HCT116 (cell line): Measurements from ENCODE around the gene INPP5F. TPM values are rescaled to one million over a fixed set of nuclear protein-coding genes. Genes with fewer than 3 reads are reported as not detected.

Experiments used
- ATAC-seq: fragments of 200-7000 bp; cut with Tn5 transposase; 2 replicates; pipeline ENCODE4 v1.9.1; 2020; ENCODE audit warnings: mild to moderate bottlenecking, moderate library complexity
- BruUV-seq: library from RNA; stranded (reverse); fragments of 400-500 nt; replicated peaks from 2 replicates; lab custom pipeline; 2021; lab: Mats Ljungman, UMichigan
- CTCF ChIA-PET: fragments of 300-600 bp; sonication (Branson Sonifier 250); formaldehyde crosslinking; loops from one replicate; lab custom pipeline; 2021; ENCODE audit warnings: antibody characterized with exemption; lab: Charles Lee
- POLR2A ChIA-PET: fragments of 300-600, 350-600 bp; sonication (Branson Sonifier 250); formaldehyde crosslinking; loops from one replicate; lab custom pipeline; 2021; ENCODE audit warnings: antibody characterized with exemption; lab: Charles Lee
- RAD21 ChIA-PET, 2 experiments: fragments of 300-600 bp; sonication (Branson Sonifier 250); formaldehyde crosslinking; loops; one replicate each; lab custom pipeline; 2023; ENCODE audit warnings: low total read pairs in 2 of 2; ENCODE audit not compliant: uncharacterized antibody in 2 of 2, unreplicated experiment in 2 of 2, low non-redundant PET in 1 of 2; lab: Charles Lee
- DNase-seq: peaks from one replicate; pipeline ENCODE4 v3.0.0-alpha.2; 2010; ENCODE audit warnings: low read depth, low spot score
- H2AFZ ChIP-seq: fragments of 200-600 bp; shearing (Covaris generic), sonication (generic); 2 replicates; pipeline ENCODE4 v1.6.1; 2017; ENCODE audit warnings: low read depth, mixed run types, mixed read lengths, antibody characterized with exemption, low read length; ENCODE audit not compliant: poor library complexity, severe bottlenecking
- H3K27ac ChIP-seq: 2 replicates; pipeline ENCODE4 v1.5.1; 2012; ENCODE audit warnings: low read depth, low read length
- H3K27me3 ChIP-seq: fragments of 200-600 bp; sonication (generic); 2 replicates; pipeline ENCODE4 v1.6.1; 2016; ENCODE audit warnings: mixed run types, low read length, mixed read lengths; ENCODE audit not compliant: insufficient read depth
- H3K36me3 ChIP-seq, 2 experiments: fragments of 200-500 bp in 1 of 2; fragments of 200-600 bp in 1 of 2; sonication (Bioruptor generic) in 1 of 2; sonication (generic) in 1 of 2; 2 replicates each; pipeline versions ENCODE4 v1.5.1 to v1.6.1; 2014 to 2016; ENCODE audit warnings: low read length in 2 of 2, inconsistent platforms in 1 of 2, mixed read lengths in 1 of 2, mixed run types in 1 of 2; ENCODE audit not compliant: insufficient read depth in 2 of 2, control insufficient read depth in 1 of 2
- H3K4me1 ChIP-seq, 2 experiments: fragments of 200-600 bp in 1 of 2; sonication (generic) in 1 of 2; 2 replicates each; pipeline versions ENCODE4 v1.5.1 to v1.6.1; 2012 to 2017; ENCODE audit warnings: low read length in 2 of 2, inconsistent platforms in 1 of 2, mild to moderate bottlenecking in 1 of 2, mixed read lengths in 1 of 2, mixed run types in 1 of 2, moderate library complexity in 1 of 2; ENCODE audit not compliant: insufficient read depth in 2 of 2, control insufficient read depth in 1 of 2
- H3K4me2 ChIP-seq: fragments of 200-600 bp; sonication (generic); 2 replicates; pipeline ENCODE4 v1.6.1; 2017; ENCODE audit warnings: mixed run types, low read length, mixed read lengths
- H3K4me3 ChIP-seq, 2 experiments: fragments of 200-600 bp in 1 of 2; sonication (generic) in 1 of 2; replicated peaks in 1 of 2; 2 replicates each; pipeline ENCODE4 v1.5.1; 2011 to 2016; ENCODE audit warnings: low read length in 2 of 2, control low read depth in 1 of 2, low read depth in 1 of 2, mild to moderate bottlenecking in 1 of 2, mixed read lengths in 1 of 2, mixed run types in 1 of 2
- H3K79me2 ChIP-seq: fragments of 200-600 bp; sonication (generic); 2 replicates; pipeline ENCODE4 v1.6.1; 2017; ENCODE audit warnings: mild to moderate bottlenecking, mixed run types, low read length, moderate library complexity, mixed read lengths; ENCODE audit not compliant: insufficient read depth
- H3K9ac ChIP-seq: fragments of 200-600 bp; sonication (generic); 2 replicates; pipeline ENCODE4 v1.6.1; 2016; ENCODE audit warnings: low read length, mixed read lengths
- H3K9me2 ChIP-seq: fragments of 200-600 bp; sonication (generic), shearing (Covaris generic); 2 replicates; pipeline ENCODE4 v1.6.1; 2017; ENCODE audit warnings: mixed run types, mild to moderate bottlenecking, moderate library complexity; ENCODE audit not compliant: insufficient read depth
- H3K9me3 ChIP-seq, 2 experiments: fragments of 200-500 bp in 1 of 2; fragments of 200-600 bp in 1 of 2; sonication (Bioruptor generic) in 1 of 2; sonication (generic) in 1 of 2; 2 replicates each; pipeline ENCODE4 v1.6.1; 2014 to 2017; ENCODE audit warnings: low read length in 2 of 2, mixed read lengths in 2 of 2, inconsistent platforms in 1 of 2, low read depth in 1 of 2, mild to moderate bottlenecking in 1 of 2, mixed run types in 1 of 2, moderate library complexity in 1 of 2; ENCODE audit not compliant: control insufficient read depth in 1 of 2, insufficient read depth in 1 of 2
- H4K20me1 ChIP-seq: fragments of 200-600 bp; sonication (generic), shearing (Covaris generic); 2 replicates; pipeline ENCODE4 v1.6.1; 2017; ENCODE audit warnings: mixed run types, mild to moderate bottlenecking, moderate library complexity; ENCODE audit not compliant: insufficient read depth
- ATF3 ChIP-seq: IDR thresholded peaks from 2 replicates; pipeline ENCODE4 v1.6.1; 2012
- CBX3 ChIP-seq: IDR thresholded peaks from 2 replicates; pipeline ENCODE4 v1.6.1; 2012; ENCODE audit warnings: low read depth
- CEBPB ChIP-seq: IDR thresholded peaks from 2 replicates; pipeline ENCODE4 v1.6.1; 2012; ENCODE audit warnings: low read depth
- CTCF ChIP-seq, 3 experiments: fragments of 200-600 bp in 1 of 3; sonication (generic) in 1 of 3; IDR thresholded peaks in 2 of 3; conservative IDR thresholded peaks in 1 of 3; 2 replicates each; pipeline ENCODE4 v1.5.1; 2012 to 2017; ENCODE audit warnings: low read depth in 2 of 3, low read length in 2 of 3, antibody characterized with exemption in 1 of 3, borderline replicate concordance in 1 of 3, control low read depth in 1 of 3, mild to moderate bottlenecking in 1 of 3, mixed read lengths in 1 of 3, mixed run types in 1 of 3, moderate library complexity in 1 of 3; ENCODE audit not compliant: insufficient read depth in 1 of 3
- EGR1 ChIP-seq: IDR thresholded peaks from 2 replicates; pipeline ENCODE4 v1.6.1; 2012; ENCODE audit warnings: low read depth
- ELF1 ChIP-seq: IDR thresholded peaks from 2 replicates; pipeline ENCODE4 v1.6.1; 2012; ENCODE audit warnings: low read depth, borderline replicate concordance
- EZH2 ChIP-seq: fragments of 200-600 bp; sonication (generic); IDR thresholded peaks from 2 replicates; pipeline ENCODE4 v1.6.1; 2017; ENCODE audit warnings: antibody characterized with exemption, mixed run types
- EZH2phosphoT487 ChIP-seq: fragments of 200-600 bp; IDR thresholded peaks from 2 replicates; pipeline ENCODE4 v1.6.1; 2018; ENCODE audit warnings: antibody characterized with exemption, borderline replicate concordance
- JUND ChIP-seq: IDR thresholded peaks from 2 replicates; pipeline ENCODE4 v1.6.1; 2012
- MAX ChIP-seq: IDR thresholded peaks from 2 replicates; pipeline ENCODE4 v1.6.1; 2012
- POLR2AphosphoS5 ChIP-seq: IDR thresholded peaks from 2 replicates; pipeline ENCODE4 v1.6.1; 2011; ENCODE audit warnings: mild to moderate bottlenecking, low read depth, low read length, moderate library complexity
- RAD21 ChIP-seq: IDR thresholded peaks from 2 replicates; pipeline ENCODE4 v1.6.1; 2012; ENCODE audit warnings: low read depth, mild to moderate bottlenecking
- SP1 ChIP-seq: IDR thresholded peaks from 2 replicates; pipeline ENCODE4 v1.6.1; 2012; ENCODE audit warnings: low read depth
- SRF ChIP-seq: IDR thresholded peaks from 2 replicates; pipeline ENCODE4 v1.6.1; 2012; ENCODE audit warnings: low read depth
- TCF7L2 ChIP-seq: IDR thresholded peaks from 2 replicates; pipeline ENCODE4 v1.7.0; 2011; ENCODE audit warnings: borderline replicate concordance, inconsistent platforms; ENCODE audit not compliant: insufficient read depth, insufficient read length; ENCODE audit errors: extremely low read depth
- ZNF274 ChIP-seq: fragments of 200-500 bp; sonication (Bioruptor generic); IDR thresholded peaks from 2 replicates; pipeline ENCODE4 v1.6.1; 2014; ENCODE audit warnings: mild to moderate bottlenecking, low read depth, low read length, inconsistent platforms
- intact Hi-C: fragments of 100-400 bp; cut with micrococcal nuclease; formaldehyde crosslinking; loops from 2 replicates; pipeline ENCODE4 v1.10.0; 2022
- total RNA-seq: library from RNA; stranded (reverse); gene quantifications from one replicate; pipeline ENCODE4 v1.2.1, GENCODE V29; 2021; ENCODE audit not compliant: unreplicated experiment
- TF ChIP-seq, protein P1 (sequence below): IDR thresholded peaks from 2 replicates; pipeline ENCODE4 v1.6.1; 2011; ENCODE audit warnings: mild to moderate bottlenecking, low read length, moderate library complexity; ENCODE audit not compliant: insufficient replicate concordance; ENCODE audit errors: extremely low read depth

Gene INPP5F
- total RNA-seq, 1 experiment from 2014 or later, result 21.6 TPM

- H2AFZ ChIP-seq, result no peak overlapping the region
- no peaks in the 10 kb centered on the region for H3K4me1 ChIP-seq
- no peaks in the 10 kb centered on the region for H3K9me2 ChIP-seq
- H3K79me2 ChIP-seq, result no peaks in the 10 kb centered on the region
- no peak overlapping the region for H3K4me3 ChIP-seq
- DNase-seq (no peak), ATAC-seq (no peak)
- POLR2A ChIA-PET, result no interaction called here
- H3K27ac ChIP-seq, result no peak overlapping the region
- RAD21 ChIA-PET, result no interaction called here
- no peaks in the 10 kb centered on the region for H3K27me3 ChIP-seq
- no peaks in the 10 kb centered on the region for H3K36me3 ChIP-seq
- peaks cover 0 to 5% of the 10 kb centered on the region in 2 experiments; a peak in 1 of 4 replicates for H3K9me3 ChIP-seq
- CTCF ChIA-PET, result no interaction called here
- no peak overlapping the region for H3K9ac ChIP-seq
- TF ChIP-seq RAD21, result no peak
- intact Hi-C loops, result no loop called here
- no peaks in the 10 kb centered on the region for H4K20me1 ChIP-seq
- no peak overlapping the region for H3K4me2 ChIP-seq
- BruUV-seq, result no TSS peak
Observed at GRCh38 chr10:119694608-119695007, 31.2 kb upstream of the INPP5F start.

DNA sequence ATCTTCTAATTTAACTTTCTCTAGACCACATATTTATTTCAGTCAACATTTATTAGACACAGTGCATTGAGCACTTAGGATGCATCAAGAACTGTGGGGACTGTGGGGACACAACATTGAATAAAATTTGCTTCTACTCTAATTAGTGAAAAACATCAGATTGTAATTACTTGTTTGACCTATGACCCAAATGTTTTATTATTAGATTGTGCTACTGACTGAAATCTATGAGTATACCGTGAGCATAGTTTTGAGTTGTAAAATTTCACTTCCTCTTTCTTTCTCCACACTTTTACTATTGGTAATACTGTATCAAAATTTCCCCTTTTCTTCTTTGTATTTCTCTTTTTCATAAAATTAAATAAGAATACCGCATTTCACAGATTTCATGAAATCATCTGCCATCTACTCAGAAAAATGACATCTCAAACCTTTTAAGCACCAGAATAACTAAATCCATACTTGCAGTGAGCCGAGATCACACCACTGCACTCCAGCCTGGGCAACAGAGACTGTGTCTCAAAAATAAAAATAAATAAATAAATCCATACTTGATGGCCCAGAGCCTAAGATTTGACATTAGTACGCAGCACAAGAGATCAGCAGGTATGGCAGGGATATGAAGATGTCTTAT, 25.4 kb upstream of the INPP5F start:
- Histone ChIP-seq H4K20me1 (no peaks in the 10 kb centered on the region), H2AFZ (no peak overlapping the region), H3K4me1 (0 out of 4 replicates have a peak, but pooled peaks cover 0 to 4% of the 10 kb centered on the region in 2 experiments), H3K79me2 (no peaks in the 10 kb centered on the region), H3K4me2 (no peak overlapping the region), H3K4me3 (no peak overlapping the region), H3K36me3 (no peaks in the 10 kb centered on the region), H3K27me3 (no peaks in the 10 kb centered on the region), H3K9ac (no peak overlapping the region), H3K9me2 (no peaks in the 10 kb centered on the region), H3K27ac (no peak overlapping the region), H3K9me3 (peaks cover 0 to under 1% of the 10 kb centered on the region in 2 experiments; a peak in 1 of 4 replicates)
- ChIA-PET RAD21 (no interaction called here), POLR2A (no interaction called here), CTCF (no interaction called here)
- ATAC-seq (no peak), DNase-seq (no peak)
- BruUV-seq, result no TSS peak
- intact Hi-C loops, result no loop called here
- TF ChIP-seq ZNF274, result no peak
- no peak for TF ChIP-seq JUND
- no peak for TF ChIP-seq CTCF (IDR thresholded peaks at IDR 0.05 in 2 of 3, conservative IDR thresholded peaks at IDR 0.05 in 1 of 3; ENCODE audit: borderline replicate concordance in 1 of 3, insufficient read depth in 1 of 3, low read depth in 2 of 3, low read length in 2 of 3)
- TF ChIP-seq CEBPB, result no peak
- no peak for TF ChIP-seq EZH2phosphoT487
- no peak for TF ChIP-seq RAD21
- TF ChIP-seq, protein P1, sequence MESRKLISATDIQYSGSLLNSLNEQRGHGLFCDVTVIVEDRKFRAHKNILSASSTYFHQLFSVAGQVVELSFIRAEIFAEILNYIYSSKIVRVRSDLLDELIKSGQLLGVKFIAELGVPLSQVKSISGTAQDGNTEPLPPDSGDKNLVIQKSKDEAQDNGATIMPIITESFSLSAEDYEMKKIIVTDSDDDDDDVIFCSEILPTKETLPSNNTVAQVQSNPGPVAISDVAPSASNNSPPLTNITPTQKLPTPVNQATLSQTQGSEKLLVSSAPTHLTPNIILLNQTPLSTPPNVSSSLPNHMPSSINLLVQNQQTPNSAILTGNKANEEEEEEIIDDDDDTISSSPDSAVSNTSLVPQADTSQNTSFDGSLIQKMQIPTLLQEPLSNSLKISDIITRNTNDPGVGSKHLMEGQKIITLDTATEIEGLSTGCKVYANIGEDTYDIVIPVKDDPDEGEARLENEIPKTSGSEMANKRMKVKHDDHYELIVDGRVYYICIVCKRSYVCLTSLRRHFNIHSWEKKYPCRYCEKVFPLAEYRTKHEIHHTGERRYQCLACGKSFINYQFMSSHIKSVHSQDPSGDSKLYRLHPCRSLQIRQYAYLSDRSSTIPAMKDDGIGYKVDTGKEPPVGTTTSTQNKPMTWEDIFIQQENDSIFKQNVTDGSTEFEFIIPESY, result no peak
- no peak for TF ChIP-seq ATF3
- TF ChIP-seq CBX3, result no peak
- no peak for TF ChIP-seq POLR2AphosphoS5
- no peak for TF ChIP-seq EGR1
- no peak for TF ChIP-seq TCF7L2
- TF ChIP-seq ELF1, result no peak
- no peak for TF ChIP-seq MAX
- TF ChIP-seq EZH2, result no peak
- TF ChIP-seq SRF, result no peak
- no peak for TF ChIP-seq SP1
